ENCODE data around the gene TMCC3. TPM values are rescaled to one million over a fixed set of nuclear protein-coding genes. Genes with fewer than 3 reads are reported as not detected.
A peak's percentile ranks its signal among the peaks of the same experiment; 100 is the strongest.

The TMCC3 gene
- total RNA-seq, 1 experiment from 2014 or later = 0.92 TPM

DNA sequence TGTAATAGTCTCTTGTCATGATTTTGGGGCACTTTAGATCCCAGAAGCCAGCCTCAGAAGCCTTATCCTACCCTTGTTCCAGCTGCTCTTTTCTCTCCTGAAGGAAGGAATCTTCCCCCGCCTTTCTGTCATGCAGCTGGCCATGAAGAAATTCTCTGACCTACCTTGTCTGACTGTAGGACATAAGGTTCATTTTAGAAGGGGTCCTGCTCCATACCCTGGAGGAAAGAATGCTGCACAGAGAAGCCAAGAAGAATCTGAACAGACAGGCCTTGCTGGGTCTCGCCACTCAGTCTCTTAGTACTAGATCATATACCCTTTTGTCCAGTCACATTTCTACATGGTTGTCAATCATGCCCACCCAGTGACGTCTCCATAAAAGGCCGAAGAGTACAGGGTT, 6.2 kb upstream of the TMCC3 start:
- no peak for DNase-seq (ENCODE audit: low read depth, low spot score)
- TF ChIP-seq SIN3A (IDR thresholded peaks at IDR 0.05; ENCODE audit: borderline replicate concordance, insufficient read depth, low read depth, low read length) (no peak), TCF7L2 (IDR thresholded peaks at IDR 0.05; ENCODE audit: low read depth, low read length) (no peak), POLR2AphosphoS5 (IDR thresholded peaks at IDR 0.05; ENCODE audit: low read depth, low read length) (no peak)
- TF ChIP-seq, protein P1, sequence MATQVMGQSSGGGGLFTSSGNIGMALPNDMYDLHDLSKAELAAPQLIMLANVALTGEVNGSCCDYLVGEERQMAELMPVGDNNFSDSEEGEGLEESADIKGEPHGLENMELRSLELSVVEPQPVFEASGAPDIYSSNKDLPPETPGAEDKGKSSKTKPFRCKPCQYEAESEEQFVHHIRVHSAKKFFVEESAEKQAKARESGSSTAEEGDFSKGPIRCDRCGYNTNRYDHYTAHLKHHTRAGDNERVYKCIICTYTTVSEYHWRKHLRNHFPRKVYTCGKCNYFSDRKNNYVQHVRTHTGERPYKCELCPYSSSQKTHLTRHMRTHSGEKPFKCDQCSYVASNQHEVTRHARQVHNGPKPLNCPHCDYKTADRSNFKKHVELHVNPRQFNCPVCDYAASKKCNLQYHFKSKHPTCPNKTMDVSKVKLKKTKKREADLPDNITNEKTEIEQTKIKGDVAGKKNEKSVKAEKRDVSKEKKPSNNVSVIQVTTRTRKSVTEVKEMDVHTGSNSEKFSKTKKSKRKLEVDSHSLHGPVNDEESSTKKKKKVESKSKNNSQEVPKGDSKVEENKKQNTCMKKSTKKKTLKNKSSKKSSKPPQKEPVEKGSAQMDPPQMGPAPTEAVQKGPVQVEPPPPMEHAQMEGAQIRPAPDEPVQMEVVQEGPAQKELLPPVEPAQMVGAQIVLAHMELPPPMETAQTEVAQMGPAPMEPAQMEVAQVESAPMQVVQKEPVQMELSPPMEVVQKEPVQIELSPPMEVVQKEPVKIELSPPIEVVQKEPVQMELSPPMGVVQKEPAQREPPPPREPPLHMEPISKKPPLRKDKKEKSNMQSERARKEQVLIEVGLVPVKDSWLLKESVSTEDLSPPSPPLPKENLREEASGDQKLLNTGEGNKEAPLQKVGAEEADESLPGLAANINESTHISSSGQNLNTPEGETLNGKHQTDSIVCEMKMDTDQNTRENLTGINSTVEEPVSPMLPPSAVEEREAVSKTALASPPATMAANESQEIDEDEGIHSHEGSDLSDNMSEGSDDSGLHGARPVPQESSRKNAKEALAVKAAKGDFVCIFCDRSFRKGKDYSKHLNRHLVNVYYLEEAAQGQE (IDR thresholded peaks at IDR 0.05; ENCODE audit: insufficient read depth in 1 of 2, low read depth in 2 of 2, low read length in 1 of 2) = no peak
- TF ChIP-seq, protein P2, sequence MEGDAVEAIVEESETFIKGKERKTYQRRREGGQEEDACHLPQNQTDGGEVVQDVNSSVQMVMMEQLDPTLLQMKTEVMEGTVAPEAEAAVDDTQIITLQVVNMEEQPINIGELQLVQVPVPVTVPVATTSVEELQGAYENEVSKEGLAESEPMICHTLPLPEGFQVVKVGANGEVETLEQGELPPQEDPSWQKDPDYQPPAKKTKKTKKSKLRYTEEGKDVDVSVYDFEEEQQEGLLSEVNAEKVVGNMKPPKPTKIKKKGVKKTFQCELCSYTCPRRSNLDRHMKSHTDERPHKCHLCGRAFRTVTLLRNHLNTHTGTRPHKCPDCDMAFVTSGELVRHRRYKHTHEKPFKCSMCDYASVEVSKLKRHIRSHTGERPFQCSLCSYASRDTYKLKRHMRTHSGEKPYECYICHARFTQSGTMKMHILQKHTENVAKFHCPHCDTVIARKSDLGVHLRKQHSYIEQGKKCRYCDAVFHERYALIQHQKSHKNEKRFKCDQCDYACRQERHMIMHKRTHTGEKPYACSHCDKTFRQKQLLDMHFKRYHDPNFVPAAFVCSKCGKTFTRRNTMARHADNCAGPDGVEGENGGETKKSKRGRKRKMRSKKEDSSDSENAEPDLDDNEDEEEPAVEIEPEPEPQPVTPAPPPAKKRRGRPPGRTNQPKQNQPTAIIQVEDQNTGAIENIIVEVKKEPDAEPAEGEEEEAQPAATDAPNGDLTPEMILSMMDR (IDR thresholded peaks at IDR 0.05) = no peak
- intact Hi-C loops (cut with micrococcal nuclease; ENCODE audit: unreplicated experiment) = no loop called here
- peaks cover 7% of the 10 kb centered on the region for H3K27me3 ChIP-seq (ENCODE audit: control insufficient read depth, insufficient read depth, low read length)
- in situ Hi-C loops (cut with HindIII; ENCODE audit: low pct_unique_long_range_greater_than_20kb, low sequenced_read_pairs) = no loop called here
- no TSS peak for BruUV-seq (replicated peaks)
- no peaks in the 10 kb centered on the region for H3K9me3 ChIP-seq (ENCODE audit: control insufficient read depth, insufficient read depth, low read depth, low read length)
- POLR2A ChIA-PET = interaction anchor here (0.6 kb wide), 1 partner anchor 329 kb away, joined by 18 read pairs; no protein-coding TSS in a partner anchor
- CTCF ChIA-PET = interaction anchor here (0.6 kb wide), 1 partner anchor 13 kb away, joined by 6 read pairs; no protein-coding TSS in a partner anchor
- no peaks in the 10 kb centered on the region for H3K36me3 ChIP-seq (ENCODE audit: control insufficient read depth, insufficient read depth, low read length)
- no peaks in the 10 kb centered on the region for H3K4me1 ChIP-seq (ENCODE audit: control insufficient read depth, insufficient read depth, low read length)
- H3K27ac ChIP-seq (ENCODE audit: low read length) = no peak overlapping the region
- no peak overlapping the region for H3K4me3 ChIP-seq (ENCODE audit: low read depth in 2 of 2, low read length in 2 of 2)
- no peak for ATAC-seq

DNA sequence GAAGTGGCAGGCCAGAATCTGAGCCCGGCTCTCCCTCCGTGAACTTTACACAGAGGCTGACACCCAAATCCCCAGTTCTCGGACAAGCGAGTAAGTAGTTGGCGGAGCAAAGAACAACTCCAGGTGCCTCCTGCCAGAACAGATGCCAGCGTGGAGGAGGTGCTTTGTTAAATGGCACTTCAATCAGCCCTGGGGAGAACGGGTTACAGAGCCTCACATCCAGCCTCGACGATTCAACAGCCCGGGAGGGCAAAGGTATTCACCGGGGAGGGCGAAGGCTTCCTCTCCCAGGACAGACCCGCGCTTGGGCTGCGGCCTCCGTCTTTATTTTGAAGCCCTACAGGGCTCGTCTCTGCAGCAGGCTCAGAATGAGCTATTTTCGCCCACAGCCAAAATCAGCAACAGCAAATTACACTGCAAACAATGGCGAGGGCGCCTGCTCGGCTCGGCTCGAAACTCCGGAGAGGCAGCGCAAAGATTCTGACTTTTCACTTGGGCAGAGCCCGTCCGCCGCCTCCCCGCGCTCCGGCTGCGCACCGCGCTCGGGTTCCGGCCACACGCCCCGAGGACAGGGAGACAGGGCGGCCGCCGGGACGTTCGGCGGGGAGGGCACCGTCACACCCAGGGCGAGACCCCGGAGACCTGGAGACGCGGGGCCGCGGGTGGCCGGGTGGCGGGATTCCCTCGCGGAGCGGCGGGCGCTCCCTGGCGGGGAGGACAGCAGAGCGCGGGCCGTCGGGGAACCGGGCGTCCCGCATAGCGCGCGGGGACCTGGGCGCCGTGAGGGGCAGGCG, 811 bp downstream of the TMCC3 start:
- DNase-seq (ENCODE audit: low read depth, low spot score) (no peak), ATAC-seq (peak; percentile 83)
- TF ChIP-seq, protein P1 (IDR thresholded peaks at IDR 0.05; ENCODE audit: insufficient read depth in 1 of 2, low read depth in 2 of 2, low read length in 1 of 2) = no peak
- TF ChIP-seq TCF7L2 (IDR thresholded peaks at IDR 0.05; ENCODE audit: low read depth, low read length) = no peak
- TF ChIP-seq, protein P2 (IDR thresholded peaks at IDR 0.05) = peak; percentile 74
- ChIA-PET POLR2A (no interaction called here), CTCF (no interaction called here)
- BruUV-seq (replicated peaks) = no TSS peak
- H3K4me1 ChIP-seq (ENCODE audit: control insufficient read depth, insufficient read depth, low read length) = peaks cover 3% of the 10 kb centered on the region; the same call in 1 of the 2 replicates
- H3K27ac ChIP-seq (ENCODE audit: low read length) = no peak overlapping the region
- intact Hi-C loops (cut with micrococcal nuclease; ENCODE audit: unreplicated experiment) (no loop called here), in situ Hi-C loops (cut with HindIII; ENCODE audit: low pct_unique_long_range_greater_than_20kb, low sequenced_read_pairs) (no loop called here)
- H3K36me3 ChIP-seq (ENCODE audit: control insufficient read depth, insufficient read depth, low read length) = no peaks in the 10 kb centered on the region; the same call in 1 of the 2 replicates
- peak overlapping the region; percentile 42 to 53 for H3K4me3 ChIP-seq (ENCODE audit: low read depth in 2 of 2, low read length in 2 of 2)
- H3K27me3 ChIP-seq (ENCODE audit: control insufficient read depth, insufficient read depth, low read length) = peaks cover 29% of the 10 kb centered on the region
- H3K9me3 ChIP-seq (ENCODE audit: control insufficient read depth, insufficient read depth, low read depth, low read length) = no peaks in the 10 kb centered on the region

Measured in Panc1 (cell line).